Panc1 (cell line): Measurements from ENCODE around the gene PDHB.

ENCODE experiments used
- CTCF ChIP-seq: fragments of 450-650 bp; IDR thresholded peaks from 2 replicates; pipeline ENCODE4 v1.5.1; 2017; ENCODE audit warnings: mild to moderate bottlenecking
- POLR2AphosphoS5 ChIP-seq: IDR thresholded peaks from 2 replicates; pipeline ENCODE4 v1.6.1; 2012; ENCODE audit warnings: mild to moderate bottlenecking, low read depth, low read length, moderate library complexity
- REST ChIP-seq, 2 experiments: IDR thresholded peaks; 2 replicates each; pipeline ENCODE4 v1.6.1; 2011 to 2012; ENCODE audit warnings: low read depth in 2 of 2, control low read depth in 1 of 2, low read length in 1 of 2, mild to moderate bottlenecking in 1 of 2, moderate library complexity in 1 of 2; ENCODE audit not compliant: insufficient read depth in 1 of 2
- TCF7L2 ChIP-seq: IDR thresholded peaks from 2 replicates; pipeline ENCODE4 v1.6.1; 2011; ENCODE audit warnings: mild to moderate bottlenecking, low read depth, low read length, inconsistent platforms

GRCh38 chr3:58474967-58475578 lies 41.4 kb upstream of the PDHB start:
- no peak for TF ChIP-seq CTCF
- no peak for TF ChIP-seq POLR2AphosphoS5
- no peak for TF ChIP-seq REST (IDR thresholded peaks at IDR 0.05; ENCODE audit: insufficient read depth in 1 of 2, low read depth in 2 of 2, low read length in 1 of 2)
- no peak for TF ChIP-seq TCF7L2
